ENCODE data around the gene UACA. TPM values are rescaled to one million over a fixed set of nuclear protein-coding genes. Genes with fewer than 3 reads are reported as not detected.

Gene UACA
- total RNA-seq, 4 donors from 2014 or later: 83.2 to 154 (median 107) TPM

GRCh38 chr15:70742928-70743327 lies 20.4 kb downstream of the UACA start:
- no peak for TF ChIP-seq CTCF (IDR thresholded peaks at IDR 0.05; ENCODE audit: low read depth)

- no peak for TF ChIP-seq CTCF (IDR thresholded peaks at IDR 0.05; ENCODE audit: low read depth)
Measured at GRCh38 chr15:70741677-70742293, 21.6 kb downstream of the UACA start.

- no peak for TF ChIP-seq CTCF (IDR thresholded peaks at IDR 0.05; ENCODE audit: low read depth)
Measured at GRCh38 chr15:70741107-70741531, 22.2 kb downstream of the UACA start.

- TF ChIP-seq CTCF (IDR thresholded peaks at IDR 0.05; ENCODE audit: low read depth): no peak
Measured at GRCh38 chr15:70729164-70729563, 34.2 kb downstream of the UACA start.

GRCh38 chr15:70726753-70727152 lies 36.6 kb downstream of the UACA start:
- TF ChIP-seq CTCF (IDR thresholded peaks at IDR 0.05; ENCODE audit: low read depth): no peak

GRCh38 chr15:70723927-70724326 lies 39.4 kb downstream of the UACA start:
- no peak for TF ChIP-seq CTCF (IDR thresholded peaks at IDR 0.05; ENCODE audit: low read depth)

- TF ChIP-seq CTCF (IDR thresholded peaks at IDR 0.05; ENCODE audit: low read depth): no peak
Measured at GRCh38 chr15:70723122-70723422, 40.3 kb downstream of the UACA start.
